Activated CD8-positive, alpha-beta memory T cell treated with anti-CD3 and anti-CD28 coated beads for 4 hours (primary cell): ENCODE data around the gene CNOT9.
"Not testable (repeated sequence)": the region's sequence is repeated elsewhere in the genome, so short reads cannot be mapped to it uniquely, and the experiment has no call there.

Experiments used
- DNase-seq, 2 donors: peaks; one replicate each; pipeline ENCODE4 v3.0.0-alpha.2; 2020; ENCODE audit warnings: low read depth in 2 of 2

The CNOT9 gene

GRCh38 chr2:218568190-218569037 lies at the start of gene CNOT9, which contains the start of gene USP37:
Gene CNOT9, plus strand, starts transcription at chr2:218568839. Its CDS starts 116 bp downstream, at chr2:218568955.
Gene USP37, minus strand, starts transcription at chr2:218568351. Its CDS starts 9,698 bp downstream, at chr2:218558653.
- DNase-seq = peak; percentile 99 to 100

- no peak for DNase-seq
Measured at GRCh38 chr2:218518876-218519275, 49.8 kb upstream of the CNOT9 start.

- no peak for DNase-seq
Measured at GRCh38 chr2:218523651-218524050, 45.0 kb upstream of the CNOT9 start.

GRCh38 chr2:218528409-218528808 lies 40.2 kb upstream of the CNOT9 start:
- not testable (repeated sequence) for DNase-seq

GRCh38 chr2:218529990-218530389 lies 38.6 kb upstream of the CNOT9 start:
- no peak for DNase-seq

GRCh38 chr2:218536804-218537494 lies 31.7 kb upstream of the CNOT9 start:
- no peak for DNase-seq

- DNase-seq = no peak
Measured at GRCh38 chr2:218540015-218540414, 28.6 kb upstream of the CNOT9 start.

- no peak for DNase-seq
Measured at GRCh38 chr2:218546012-218546411, 22.6 kb upstream of the CNOT9 start.

- DNase-seq = no peak
Measured at GRCh38 chr2:218547511-218547910, 21.1 kb upstream of the CNOT9 start.

GRCh38 chr2:218547978-218548377 lies 20.7 kb upstream of the CNOT9 start:
- DNase-seq = no peak

- DNase-seq = not testable (repeated sequence)
Measured at GRCh38 chr2:218554225-218554624, 14.4 kb upstream of the CNOT9 start.

- no peak for DNase-seq
Measured at GRCh38 chr2:218555527-218555926, 13.1 kb upstream of the CNOT9 start.

- no peak for DNase-seq
Measured at GRCh38 chr2:218557941-218558340, 10.7 kb upstream of the CNOT9 start.

- DNase-seq = no peak
Measured at GRCh38 chr2:218558986-218559385, 9.7 kb upstream of the CNOT9 start.

GRCh38 chr2:218564056-218564455 lies 4.6 kb upstream of the CNOT9 start:
- no peak for DNase-seq

- DNase-seq = no peak
Measured at GRCh38 chr2:218566296-218566695, 2.3 kb upstream of the CNOT9 start.

- DNase-seq = no peak
Measured at GRCh38 chr2:218567797-218568189, 846 bp upstream of the CNOT9 start.

- DNase-seq = peak; percentile 33 to 38
Measured at GRCh38 chr2:218569038-218569431, 396 bp downstream of the CNOT9 start.

GRCh38 chr2:218569661-218570500 lies 1.2 kb downstream of the CNOT9 start:
- no peak for DNase-seq

- DNase-seq = no peak
Measured at GRCh38 chr2:218570850-218571249, 2.2 kb downstream of the CNOT9 start.

GRCh38 chr2:218576854-218577253 lies 8.2 kb downstream of the CNOT9 start:
- no peak for DNase-seq
